Liver (tissue), 3 donors: ENCODE measurements around the gene CDHR4.

Experiments used
- CTCF ChIP-seq: fragments of 150-350 bp; IDR thresholded peaks from 2 replicates; pipeline ENCODE4 v1.5.1; 2017; ENCODE audit warnings: improper control_type of control experiment, low read depth, low read length; ENCODE audit not compliant: missing input control
- EGR1 ChIP-seq, 2 donors: IDR thresholded peaks; 2 replicates each; pipeline ENCODE4 v1.6.1; 2016 to 2018; ENCODE audit warnings: antibody characterized with exemption in 2 of 2, low read depth in 2 of 2
- JUND ChIP-seq, 2 donors: IDR thresholded peaks; 2 replicates each; pipeline ENCODE4 v1.6.1; 2016; ENCODE audit warnings: antibody characterized with exemption in 2 of 2
- MAX ChIP-seq: IDR thresholded peaks from 2 replicates; pipeline ENCODE4 v1.6.1; 2016; ENCODE audit warnings: antibody characterized with exemption
- REST ChIP-seq: IDR thresholded peaks from 2 replicates; pipeline ENCODE4 v1.6.1; 2016; ENCODE audit warnings: antibody characterized with exemption, mild to moderate bottlenecking
- RXRA ChIP-seq, 2 donors: IDR thresholded peaks; 2 replicates each; pipeline ENCODE4 v1.6.1; 2017 to 2018; ENCODE audit warnings: antibody characterized with exemption in 2 of 2, mild to moderate bottlenecking in 1 of 2
- TAF1 ChIP-seq: conservative IDR thresholded peaks from 2 replicates; pipeline ENCODE4 v1.6.1; 2016; ENCODE audit warnings: antibody characterized with exemption, mild to moderate bottlenecking
- donor health status: healthy.
- donor health status: healthy.

DNA sequence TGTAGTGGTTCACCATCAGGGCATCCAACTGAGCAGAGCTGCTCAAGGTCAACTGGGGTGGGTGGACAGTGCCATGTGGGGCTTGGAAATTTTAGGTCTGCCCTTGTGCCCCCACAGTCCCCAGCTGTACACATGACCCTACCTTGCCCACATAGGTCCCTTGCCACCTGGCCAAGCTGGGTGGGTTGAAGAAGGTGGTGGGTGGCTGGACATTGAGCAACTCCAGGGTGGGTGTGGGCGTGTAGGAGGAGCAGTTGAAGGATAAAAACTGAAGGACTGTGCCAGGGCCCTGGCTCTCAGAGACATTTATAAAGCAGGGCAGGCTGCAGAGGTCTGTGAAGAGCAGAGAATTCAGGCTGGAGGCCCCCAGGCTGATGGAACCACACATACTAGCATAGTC is 568 bp downstream of the CDHR4 start:
- no peak for TF ChIP-seq RXRA (IDR thresholded peaks at IDR 0.05)
- no peak for TF ChIP-seq TAF1
- no peak for TF ChIP-seq CTCF
- no peak for TF ChIP-seq JUND (IDR thresholded peaks at IDR 0.05)
- TF ChIP-seq REST: no peak
- TF ChIP-seq MAX: no peak
- no peak for TF ChIP-seq EGR1 (IDR thresholded peaks at IDR 0.05; ENCODE audit: low read depth in 2 of 2)
